Stimulated activated naive CD8-positive, alpha-beta T cell treated with anti-CD3 and anti-CD28 coated beads, Interleukin-15, Interleukin-2, amounts not matched to agents 100 U/mL and 50 U/mL, for 24 hours (primary cell): ENCODE measurements around the gene MYO5B.

Experiments used
- ATAC-seq: fragments of 150-1000 bp; cut with Tn5 transposase; one replicate; pipeline ENCODE4 v1.10.0; 2021
- DNase-seq: peaks from one replicate; pipeline ENCODE4 v3.0.0; 2021

The MYO5B gene

GRCh38 chr18:50144540-50144939 is 50.4 kb downstream of the MYO5B start:
- no peak for ATAC-seq
- DNase-seq: no peak

- DNase-seq: no peak
Measured at GRCh38 chr18:50143886-50144285, 51.1 kb downstream of the MYO5B start.

GRCh38 chr18:50143294-50143693 is 51.7 kb downstream of the MYO5B start:
- DNase-seq (no peak), ATAC-seq (no peak)

More at GRCh38 chr18:50143886-50144285, 51.1 kb downstream of the MYO5B start:
- no peak for ATAC-seq

- ATAC-seq (no peak), DNase-seq (no peak)
Measured at GRCh38 chr18:50142441-50143120, 52.4 kb downstream of the MYO5B start.

GRCh38 chr18:50138181-50139064 is 56.5 kb downstream of the MYO5B start:
- no peak for DNase-seq
- no peak for ATAC-seq

- DNase-seq (no peak), ATAC-seq (no peak)
Measured at GRCh38 chr18:50135903-50136302, 59.0 kb downstream of the MYO5B start.

GRCh38 chr18:50133526-50133925 is 61.4 kb downstream of the MYO5B start:
- DNase-seq: no peak
- no peak for ATAC-seq

- ATAC-seq: peak; percentile 92
- no peak for DNase-seq
Measured at GRCh38 chr18:50131591-50131990, 63.4 kb downstream of the MYO5B start.

GRCh38 chr18:50128506-50129271 is 66.3 kb downstream of the MYO5B start:
- ATAC-seq (no peak), DNase-seq (no peak)

GRCh38 chr18:50127516-50128210 is 67.3 kb downstream of the MYO5B start:
- ATAC-seq (no peak), DNase-seq (no peak)

GRCh38 chr18:50126471-50126870 is 68.5 kb downstream of the MYO5B start:
- DNase-seq (no peak), ATAC-seq (no peak)

- ATAC-seq (no peak), DNase-seq (no peak)
Measured at GRCh38 chr18:50125456-50125855, 69.5 kb downstream of the MYO5B start.

- no peak for ATAC-seq
- DNase-seq: no peak
Measured at GRCh38 chr18:50119296-50119695, 75.7 kb downstream of the MYO5B start.

GRCh38 chr18:50117863-50118262 is 77.1 kb downstream of the MYO5B start:
- no peak for DNase-seq
- ATAC-seq: no peak

GRCh38 chr18:50115095-50115494 is 79.9 kb downstream of the MYO5B start:
- no peak for ATAC-seq
- DNase-seq: no peak

GRCh38 chr18:50114448-50114847 is 80.5 kb downstream of the MYO5B start:
- ATAC-seq (no peak), DNase-seq (no peak)

- ATAC-seq (no peak), DNase-seq (no peak)
Measured at GRCh38 chr18:50113726-50114125, 81.2 kb downstream of the MYO5B start.

GRCh38 chr18:50111398-50111797 is 83.5 kb downstream of the MYO5B start:
- DNase-seq: no peak
- ATAC-seq: no peak

- no peak for ATAC-seq
- DNase-seq: no peak
Measured at GRCh38 chr18:50107468-50107977, 87.4 kb downstream of the MYO5B start.

GRCh38 chr18:50105027-50105426 is 89.9 kb downstream of the MYO5B start:
- DNase-seq (no peak), ATAC-seq (no peak)

GRCh38 chr18:50104421-50104820 is 90.5 kb downstream of the MYO5B start:
- ATAC-seq: no peak
- no peak for DNase-seq
